Measurements from ENCODE around the gene MBTPS1. TPM values are rescaled to one million over a fixed set of nuclear protein-coding genes. Genes with fewer than 3 reads are reported as not detected.

Gene MBTPS1
- total and polyA plus RNA-seq, 9 of the 15 experiments (the other 6 are each of a cell fraction or from before 2014, with no cell fraction given) = 2.8 to 57.6 (median 43.8) TPM

DNA sequence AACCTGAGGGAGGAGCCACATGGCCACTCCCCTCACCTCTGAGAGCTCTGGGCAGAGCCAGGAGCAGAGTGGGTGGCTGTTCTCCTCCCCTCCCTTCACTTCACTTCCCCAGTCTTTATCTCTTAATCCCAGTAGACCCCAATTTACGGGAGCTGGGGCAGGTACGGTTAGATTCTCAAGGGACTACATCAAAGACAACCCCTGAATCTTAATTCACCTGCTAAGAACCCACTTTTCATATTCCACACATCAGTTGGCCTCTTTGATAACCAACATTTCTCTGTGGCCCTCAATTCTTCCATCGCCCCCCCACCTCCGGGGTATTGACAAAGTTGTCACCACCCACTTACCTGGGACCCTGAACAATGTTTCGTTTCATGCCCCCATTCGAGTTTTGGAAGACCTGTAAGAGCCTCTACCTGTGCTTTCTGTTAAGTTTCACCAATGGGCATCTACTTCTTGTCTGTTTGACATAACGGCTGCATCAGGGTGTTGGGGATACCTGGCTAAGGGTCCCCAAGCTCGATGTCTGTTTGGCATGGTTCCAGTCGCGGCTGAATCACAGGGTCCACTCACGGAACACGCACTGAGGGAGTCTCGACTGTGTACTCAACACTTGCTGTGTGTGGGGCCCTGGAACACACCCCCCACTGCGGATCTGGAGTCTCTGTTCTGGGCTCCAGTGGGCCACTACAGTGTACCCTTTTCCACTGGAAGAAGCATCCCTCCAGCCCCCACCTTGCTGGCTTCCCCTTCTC, 102.0 kb downstream of the MBTPS1 start (continued):
- TF ChIP-seq, protein P1, sequence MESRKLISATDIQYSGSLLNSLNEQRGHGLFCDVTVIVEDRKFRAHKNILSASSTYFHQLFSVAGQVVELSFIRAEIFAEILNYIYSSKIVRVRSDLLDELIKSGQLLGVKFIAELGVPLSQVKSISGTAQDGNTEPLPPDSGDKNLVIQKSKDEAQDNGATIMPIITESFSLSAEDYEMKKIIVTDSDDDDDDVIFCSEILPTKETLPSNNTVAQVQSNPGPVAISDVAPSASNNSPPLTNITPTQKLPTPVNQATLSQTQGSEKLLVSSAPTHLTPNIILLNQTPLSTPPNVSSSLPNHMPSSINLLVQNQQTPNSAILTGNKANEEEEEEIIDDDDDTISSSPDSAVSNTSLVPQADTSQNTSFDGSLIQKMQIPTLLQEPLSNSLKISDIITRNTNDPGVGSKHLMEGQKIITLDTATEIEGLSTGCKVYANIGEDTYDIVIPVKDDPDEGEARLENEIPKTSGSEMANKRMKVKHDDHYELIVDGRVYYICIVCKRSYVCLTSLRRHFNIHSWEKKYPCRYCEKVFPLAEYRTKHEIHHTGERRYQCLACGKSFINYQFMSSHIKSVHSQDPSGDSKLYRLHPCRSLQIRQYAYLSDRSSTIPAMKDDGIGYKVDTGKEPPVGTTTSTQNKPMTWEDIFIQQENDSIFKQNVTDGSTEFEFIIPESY (CRISPR knock-in tag; IDR thresholded peaks at IDR 0.05) = no peak
- TF ChIP-seq MNT (conservative IDR thresholded peaks at IDR 0.05) = peak in 1 of 2 experiments; percentile 18; a peak in 1 of 4 replicates

- peak; percentile 94 for ATAC-seq
- DNase-seq (ENCODE audit: extremely low read depth in 1 of 4, low spot score in 3 of 4) = peak; percentile 98 to 99 (median 98)
- Histone ChIP-seq H3K4me3 (no peak overlapping the region; the same call in 1 of the 2 replicates), H4K20me1 (replicated peaks; ENCODE audit: control insufficient read depth, insufficient read depth, low read length) (no peaks in the 10 kb centered on the region), H2AFZ (ENCODE audit: low read depth, low read length) (peak overlapping the region; percentile 48), H3K9me1 (ENCODE audit: control insufficient read depth, insufficient read depth, low read length) (no peaks in the 10 kb centered on the region), H3K4me2 (ENCODE audit: insufficient read depth, low read length) (peak overlapping the region; percentile 60), H3K27ac (ENCODE audit: extremely low read depth, low read depth, low read length) (peak overlapping the region; percentile 45; the same call in 1 of the 3 replicates), H3K9ac (ENCODE audit: insufficient read depth in 1 of 2, low read depth in 2 of 2, low read length in 2 of 2) (no peak overlapping the region), H3K27me3 (ENCODE audit: control insufficient read depth in 2 of 2, insufficient read depth in 2 of 2, low read length in 2 of 2) (peaks cover 4 to 19% of the 10 kb centered on the region in 2 experiments; a peak in 3 of 5 replicates), H3K79me2 (ENCODE audit: control insufficient read depth, insufficient read depth, low read length) (no peaks in the 10 kb centered on the region), H3K36me3 (ENCODE audit: control insufficient read depth, insufficient read depth, low read length) (no peaks in the 10 kb centered on the region), H3K4me1 (replicated peaks in 1 of 2; ENCODE audit: control insufficient read depth in 2 of 2, insufficient read depth in 2 of 2, low read length in 2 of 2) (peaks cover 10 to 19% of the 10 kb centered on the region in 2 experiments; a peak in 4 of 5 replicates), H3K9me3 (replicated peaks; ENCODE audit: control insufficient read depth, insufficient read depth, low read depth, low read length) (no peaks in the 10 kb centered on the region)
- peak; percentile 100 for FAIRE-seq
- CTCF ChIA-PET (ENCODE audit: low intra/inter-chr PET ratio) = no interaction called here
- POLR2A ChIA-PET = interaction anchor here (0.6 to 1.8 kb wide), 15 partner anchors 11 to 571 kb away, joined by 3 to 7 read pairs (median 4); partner anchors contain the start of gene OSGIN1
- no TSS peak for BruUV-seq (replicated peaks)
- intact Hi-C loops (cut with micrococcal nuclease) (loop anchor here (2.0 kb wide), 1 partner anchor 29 kb away; the partner anchor contains the start of gene SLC38A8), in situ Hi-C loops (cut with MboI) (no loop called here)
- under 1% methylated on average over 14 of the region's 14 CpGs for WGBS (ENCODE audit: insufficient coverage, low coverage, missing lambda C conversion rate)
- TF ChIP-seq ILF3 (IDR thresholded peaks at IDR 0.05; ENCODE audit: borderline replicate concordance) = no peak
- no peak for TF ChIP-seq HINFP (tag; conservative IDR thresholded peaks at IDR 0.05; ENCODE audit: low read depth)
- no peak; the same call in 1 of the 2 replicates for TF ChIP-seq KLF1 (tag; IDR thresholded peaks at IDR 0.05)
- TF ChIP-seq DACH1 (IDR thresholded peaks at IDR 0.05; ENCODE audit: partially characterized antibody) = no peak
- no peak for TF ChIP-seq NCOA2 (IDR thresholded peaks at IDR 0.05; ENCODE audit: partially characterized antibody in 2 of 2)
- TF ChIP-seq SMARCA5 (IDR thresholded peaks at IDR 0.05) = no peak
- no peak for TF ChIP-seq CBX8 (IDR thresholded peaks at IDR 0.05; ENCODE audit: borderline replicate concordance, extremely low read depth, low read depth, low read length, poor library complexity, severe bottlenecking)
- no peak for TF ChIP-seq ZFPM2 (CRISPR knock-in tag; IDR thresholded peaks at IDR 0.05)
- peak; percentile 26 for TF ChIP-seq HMGN3 (IDR thresholded peaks at IDR 0.05; ENCODE audit: borderline replicate concordance, extremely low read depth, insufficient read length, low read depth, low read length)
These were observed 102.8 kb downstream of the MBTPS1 start for GRCh38 chr16:84013787-84014569.
